ENCODE measurements around the gene SMC4. TPM values are rescaled to one million over a fixed set of nuclear protein-coding genes. Genes with fewer than 3 reads are reported as not detected.

SMC4 gene
- total and polyA plus RNA-seq, 2 of the 8 experiments (the other 6 are each of a cell fraction or from before 2014, with no cell fraction given): 26.6 to 118 TPM

DNA sequence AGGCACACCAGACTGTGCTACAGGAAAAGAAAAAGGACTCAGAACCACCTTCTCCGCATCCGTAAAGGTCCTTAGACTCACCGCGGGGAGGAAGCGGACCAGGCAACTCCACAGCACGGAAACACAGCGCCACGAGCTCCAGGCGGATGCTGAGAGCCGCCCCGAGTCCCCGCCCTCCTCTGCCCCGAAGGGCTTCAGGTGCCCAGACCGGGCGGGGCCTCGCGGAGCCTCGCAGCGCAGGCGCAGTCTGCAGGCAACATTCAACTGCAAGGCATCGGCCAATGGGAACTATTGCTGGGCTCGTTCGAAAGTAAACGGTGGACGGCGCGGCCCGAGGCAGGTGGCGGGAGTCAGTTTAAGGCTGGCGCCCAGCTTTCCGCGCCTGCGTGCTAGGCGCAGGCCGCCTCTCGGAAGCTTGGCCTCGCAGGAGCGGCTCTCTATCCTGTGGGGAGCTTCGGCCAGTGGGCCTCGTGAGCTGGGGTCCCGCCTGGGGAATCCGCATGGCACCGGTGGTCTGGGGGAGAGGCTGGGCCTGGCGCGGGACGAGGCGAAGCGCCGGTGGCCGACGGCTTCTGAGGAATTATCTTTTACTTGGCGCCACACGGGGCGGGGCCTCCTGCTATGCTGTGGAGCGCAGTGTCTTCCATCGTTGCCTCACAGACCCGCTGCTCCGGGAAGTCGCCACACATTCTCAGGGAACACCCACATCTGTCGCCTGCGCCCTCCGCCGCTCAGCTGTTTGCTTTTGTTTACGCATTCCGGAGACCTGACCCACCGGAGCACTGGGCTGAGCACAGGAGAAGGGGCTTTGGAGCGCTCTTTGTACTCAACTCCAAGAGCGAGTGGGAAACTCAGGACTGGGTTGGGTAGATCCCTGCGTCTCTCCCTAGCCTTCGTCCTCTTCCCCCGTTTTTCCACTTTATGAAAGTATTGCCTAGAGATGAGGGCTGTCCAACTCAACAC, 50.5 kb downstream of the SMC4 start, which contains the start of gene TRIM59:
TSS of gene TRIM59 (minus strand) at position 151 of the 963 bp plus-strand sequence. CDS start 10,603 bp downstream, outside the sequence.
- H2BK15ac ChIP-seq (ENCODE audit: low read length): peak within 1 kb of the TSS; percentile 100; the same call in 1 of the 2 replicates
- peaks cover 0 to 26% (median 3%) of the 10 kb centered on the region in 4 experiments; a peak in 2 of 8 replicates for H3K36me3 ChIP-seq (ENCODE audit: control insufficient read depth in 2 of 4, insufficient read depth in 4 of 4, low read length in 3 of 4)
- TF ChIP-seq, protein P1, sequence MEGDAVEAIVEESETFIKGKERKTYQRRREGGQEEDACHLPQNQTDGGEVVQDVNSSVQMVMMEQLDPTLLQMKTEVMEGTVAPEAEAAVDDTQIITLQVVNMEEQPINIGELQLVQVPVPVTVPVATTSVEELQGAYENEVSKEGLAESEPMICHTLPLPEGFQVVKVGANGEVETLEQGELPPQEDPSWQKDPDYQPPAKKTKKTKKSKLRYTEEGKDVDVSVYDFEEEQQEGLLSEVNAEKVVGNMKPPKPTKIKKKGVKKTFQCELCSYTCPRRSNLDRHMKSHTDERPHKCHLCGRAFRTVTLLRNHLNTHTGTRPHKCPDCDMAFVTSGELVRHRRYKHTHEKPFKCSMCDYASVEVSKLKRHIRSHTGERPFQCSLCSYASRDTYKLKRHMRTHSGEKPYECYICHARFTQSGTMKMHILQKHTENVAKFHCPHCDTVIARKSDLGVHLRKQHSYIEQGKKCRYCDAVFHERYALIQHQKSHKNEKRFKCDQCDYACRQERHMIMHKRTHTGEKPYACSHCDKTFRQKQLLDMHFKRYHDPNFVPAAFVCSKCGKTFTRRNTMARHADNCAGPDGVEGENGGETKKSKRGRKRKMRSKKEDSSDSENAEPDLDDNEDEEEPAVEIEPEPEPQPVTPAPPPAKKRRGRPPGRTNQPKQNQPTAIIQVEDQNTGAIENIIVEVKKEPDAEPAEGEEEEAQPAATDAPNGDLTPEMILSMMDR (IDR thresholded peaks at IDR 0.05; ENCODE audit: control extremely low read depth in 1 of 3, insufficient read depth in 1 of 3, low read depth in 1 of 3, low read length in 3 of 3): peak in 1 of 3 experiments; percentile 9; a peak in 1 of 4 replicates
- TF ChIP-seq USF2 (IDR thresholded peaks at IDR 0.05; ENCODE audit: low read length): no peak
- TF ChIP-seq SIN3A (conservative IDR thresholded peaks at IDR 0.05 in 1 of 2, IDR thresholded peaks at IDR 0.05 in 1 of 2; ENCODE audit: low read depth in 1 of 2, low read length in 2 of 2): peak in 1 of 2 experiments; percentile 70; a peak in 2 of 4 replicates
- peak; percentile 22 for TF ChIP-seq SP4 (IDR thresholded peaks at IDR 0.05; ENCODE audit: low read length)

More for the DNA sequence above, 50.5 kb downstream of the SMC4 start, which contains the start of gene TRIM59:
- Histone ChIP-seq H4K20me1 (replicated peaks in 1 of 2; ENCODE audit: control insufficient read depth in 1 of 2, insufficient read depth in 2 of 2, low read length in 2 of 2) (no peaks in the 10 kb centered on the region), H2BK5ac (ENCODE audit: low read depth, low read length) (peak within 1 kb of the TSS; percentile 99), H4K8ac (ENCODE audit: extremely low read depth, insufficient read depth, low read length) (peak within 1 kb of the TSS; percentile 97), H3K4me1 (replicated peaks in 1 of 4; ENCODE audit: control insufficient read depth in 3 of 4, insufficient read depth in 4 of 4, low read length in 3 of 4) (peaks cover 0 to 5% (median 0%) of the 10 kb centered on the region in 4 experiments; a peak in 3 of 7 replicates), H3K79me1 (ENCODE audit: low read depth, low read length) (no peaks in the 10 kb centered on the region; the same call in 1 of the 2 replicates), H3K9ac (replicated peaks in 1 of 4; ENCODE audit: extremely low read depth in 1 of 4, low read depth in 3 of 4, low read length in 3 of 4) (peak within 1 kb of the TSS; percentile 95 to 97 (median 96)), H2BK12ac (ENCODE audit: low read depth, low read length) (peak within 1 kb of the TSS; percentile 88), H2BK120ac (replicated peaks; ENCODE audit: low read depth, low read length) (peak within 1 kb of the TSS; percentile 62), H3K27ac (ENCODE audit: low read depth, low read length) (peak within 1 kb of the TSS; percentile 95), H3K14ac (ENCODE audit: insufficient read length) (peak within 1 kb of the TSS; percentile 37), H3K27me3 (replicated peaks in 1 of 4; ENCODE audit: control insufficient read depth in 3 of 4, extremely low read depth in 1 of 4, insufficient read depth in 3 of 4, low read length in 3 of 4) (no peaks in the 10 kb centered on the region), H4K5ac (ENCODE audit: insufficient read length, low read depth, low read length) (peak within 1 kb of the TSS; percentile 96), H2AFZ (ENCODE audit: low read length) (peak within 1 kb of the TSS; percentile 77; the same call in 1 of the 2 replicates), H2AK5ac (ENCODE audit: low read depth, low read length) (peak within 1 kb of the TSS; percentile 7; the same call in 1 of the 2 replicates), H3K79me2 (ENCODE audit: control insufficient read depth in 1 of 2, insufficient read depth in 2 of 2, low read length in 2 of 2) (peaks cover 24 to 42% of the 10 kb centered on the region in 2 experiments), H3K18ac (ENCODE audit: extremely low read depth, low read length) (peak within 1 kb of the TSS; percentile 97), H3K4me3 (ENCODE audit: extremely low read depth in 1 of 4, insufficient read depth in 2 of 4, low read depth in 3 of 4, low read length in 4 of 4) (peak within 1 kb of the TSS; percentile 92 to 97 (median 94)), H3K4ac (replicated peaks; ENCODE audit: insufficient read length, low read depth, low read length) (peak within 1 kb of the TSS; percentile 82), H2BK20ac (ENCODE audit: low read length) (peak within 1 kb of the TSS; percentile 72; the same call in 1 of the 2 replicates), H3K4me2 (ENCODE audit: insufficient read depth in 1 of 2, low read depth in 2 of 2, low read length in 2 of 2) (peak within 1 kb of the TSS; percentile 86 to 95), H3K23me2 (ENCODE audit: low read depth, low read length) (peaks cover 6% of the 10 kb centered on the region), H3K23ac (ENCODE audit: insufficient read length) (no peak within 1 kb of the TSS), H3K9me3 (ENCODE audit: insufficient read depth in 2 of 2, low read depth in 1 of 2, low read length in 1 of 2) (no peaks in the 10 kb centered on the region), H4K91ac (replicated peaks; ENCODE audit: insufficient read length, low read length) (peak within 1 kb of the TSS; percentile 93), H3K56ac (replicated peaks; ENCODE audit: insufficient read length, low read depth, low read length) (peak within 1 kb of the TSS; percentile 98)
- FAIRE-seq (no peak), DNase-seq (ENCODE audit: low read depth in 1 of 2, low spot score in 2 of 2) (peak; percentile 97)
- WGBS, 2 experiments (ENCODE audit: extremely low coverage in 1 of 2, insufficient coverage in 1 of 2, insufficient read length in 1 of 2, insufficient replicate concordance in 2 of 2, low coverage in 1 of 2, low lambda C conversion rate in 2 of 2, missing lambda C conversion rate in 1 of 2): 1% methylated on average over 69 of the region's 71 CpGs; no CpG with 5 or more reads in 1 of the 2 experiments
- CTCF ChIA-PET (ENCODE audit: partially characterized antibody): interaction anchor here (0.5 to 3.2 kb wide), 14 partner anchors 8 to 392 kb away, joined by 3 to 13 read pairs (median 3); no protein-coding TSS in a partner anchor
- POLR2A ChIA-PET (ENCODE audit: partially characterized antibody): interaction anchor here (0.8 to 4.7 kb wide), 25 partner anchors 9 to 287 kb away, joined by 3 to 70 read pairs (median 5); partner anchors contain the start of genes C3orf80, KPNA4 and SMC4
